GM18873 (cell line): ENCODE measurements around the gene CERS6.

Experiments used
- ATAC-seq: cut with Tn5 transposase; IDR thresholded peaks from one replicate; pipeline ENCODE4 v1.9.1; 2021; ENCODE audit warnings: mild to moderate bottlenecking, moderate library complexity, moderate number of reproducible peaks; ENCODE audit not compliant: unreplicated experiment, low FRiP score

The CERS6 gene

DNA sequence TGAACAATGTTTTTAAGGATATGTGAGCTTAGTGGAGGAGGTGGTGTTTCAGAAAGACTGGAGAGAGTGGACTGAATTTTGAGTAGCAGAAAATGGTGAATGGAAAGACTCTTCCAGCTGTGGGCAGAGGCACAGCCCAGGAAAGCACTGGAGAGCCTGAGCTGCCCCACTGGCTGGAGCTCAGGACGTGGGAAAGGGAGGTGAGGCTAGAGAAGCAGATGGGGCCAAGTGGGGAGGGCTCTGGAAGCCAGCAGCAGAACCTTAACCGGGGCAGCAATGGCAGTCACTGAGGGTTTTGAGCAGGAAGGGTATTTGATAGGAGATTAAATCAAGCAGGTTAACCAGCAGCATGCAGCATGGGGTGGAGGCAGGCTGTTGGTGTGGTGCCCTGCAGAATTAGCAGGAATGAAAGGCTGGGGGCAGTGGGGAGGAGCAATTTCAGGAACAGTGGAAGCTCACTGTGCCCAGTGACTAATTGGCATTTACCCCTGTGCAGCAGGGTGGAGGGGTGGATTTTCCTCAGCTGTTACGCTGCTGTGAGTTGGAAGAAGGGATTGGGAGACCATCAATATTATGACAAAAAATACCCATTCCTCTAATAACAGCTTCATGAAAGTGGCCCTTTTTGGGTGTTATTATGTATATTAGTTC, 136.2 kb downstream of the CERS6 start:
- no peak for ATAC-seq

GRCh38 chr2:168593713-168594112, 137.6 kb downstream of the CERS6 start:
- ATAC-seq, result no peak

GRCh38 chr2:168594778-168595177, 138.7 kb downstream of the CERS6 start:
- ATAC-seq, result peak; percentile 75

DNA sequence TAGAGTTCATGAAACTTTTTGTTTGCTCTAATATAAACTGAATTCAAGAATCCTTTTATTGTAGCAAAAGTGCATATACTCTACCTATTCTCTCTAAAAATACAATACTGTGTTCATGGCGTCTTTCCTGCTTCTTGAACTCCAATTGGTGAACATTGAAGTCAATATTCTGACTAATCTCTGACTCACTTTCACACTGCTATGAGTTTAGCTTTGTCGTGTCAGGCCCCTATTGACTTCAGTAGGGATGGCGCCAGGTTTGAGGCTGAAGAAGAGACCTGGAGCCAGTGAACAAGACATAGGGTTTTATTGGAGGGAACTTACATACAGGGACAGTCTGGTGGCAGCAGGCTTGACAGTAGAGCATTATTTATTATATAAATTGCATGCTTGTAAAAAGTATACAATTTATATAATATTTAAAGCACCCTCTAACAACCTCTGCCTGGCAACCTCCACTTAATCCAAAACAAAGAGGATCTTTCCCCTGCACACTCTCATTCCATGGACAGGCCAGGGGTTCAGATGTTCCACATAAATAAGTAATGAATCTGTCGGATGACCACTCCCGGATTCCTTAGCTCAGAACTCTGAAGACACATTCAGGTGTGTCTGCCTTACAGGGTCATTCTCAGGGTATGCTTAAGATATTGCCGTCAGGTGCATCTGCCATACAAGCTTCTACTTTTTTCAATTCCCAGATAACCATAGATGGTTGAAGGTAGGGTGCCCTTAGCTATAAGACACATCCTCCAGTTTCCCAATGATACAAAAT, 141.0 kb downstream of the CERS6 start:
- ATAC-seq, result no peak

- ATAC-seq, result no peak
Measured at GRCh38 chr2:168599738-168600137, 143.7 kb downstream of the CERS6 start.

DNA sequence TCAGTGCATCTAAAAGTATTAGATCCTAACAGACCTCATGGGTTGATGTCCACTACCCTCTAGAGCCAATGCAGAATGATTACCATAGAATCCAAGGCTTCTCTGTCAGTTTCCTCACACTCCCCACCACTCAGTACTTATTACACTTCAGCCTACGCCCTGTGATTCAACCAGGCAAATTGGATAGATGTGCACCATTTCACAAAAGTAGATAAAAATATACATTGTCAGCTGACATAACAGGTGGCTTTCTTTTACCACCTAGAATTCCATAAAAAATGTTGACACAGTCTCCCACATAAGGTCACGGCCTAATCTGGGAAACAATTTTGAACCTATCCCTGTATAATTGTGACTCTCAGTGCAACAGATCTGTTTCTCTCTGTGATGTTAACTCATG, 144.9 kb downstream of the CERS6 start:
- ATAC-seq, result no peak

DNA sequence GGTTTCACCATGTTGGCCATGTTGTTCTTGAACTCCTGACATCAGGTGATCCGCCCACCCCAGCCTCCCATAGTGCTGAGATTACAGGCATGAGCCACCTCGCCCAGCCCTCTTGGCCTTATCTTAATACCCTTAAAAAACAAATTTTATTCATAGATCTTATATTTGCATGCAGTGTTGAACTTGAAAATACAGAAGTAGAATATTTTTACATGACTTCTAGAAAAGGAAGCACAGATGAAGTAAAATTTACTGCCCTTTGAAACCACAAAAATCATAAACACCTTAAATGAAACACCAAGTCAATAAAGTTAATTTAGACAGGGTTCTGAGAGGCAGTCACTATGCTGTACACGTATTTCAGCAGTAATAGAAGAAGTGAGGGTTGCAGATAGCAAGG, 145.7 kb downstream of the CERS6 start:
- peak; percentile 77 for ATAC-seq

DNA sequence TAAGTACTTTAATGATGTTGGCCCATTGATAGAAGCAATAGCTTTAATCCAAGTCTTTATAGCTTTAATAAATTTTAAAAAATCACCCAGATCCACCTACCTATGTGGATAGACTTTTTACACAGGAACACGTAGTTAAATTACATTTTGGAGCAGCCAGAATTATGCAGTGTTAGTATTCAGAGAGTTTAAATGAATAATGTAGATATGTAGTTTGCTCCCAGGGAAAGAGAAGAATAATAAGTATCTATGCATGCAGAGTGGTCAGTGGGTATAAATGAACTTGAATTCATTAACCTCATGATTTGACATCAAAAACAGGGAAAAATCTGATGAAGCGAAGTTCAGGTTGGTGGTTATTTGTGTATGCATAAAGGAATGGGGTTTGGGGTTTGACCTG, 146.3 kb downstream of the CERS6 start:
- no peak for ATAC-seq

DNA sequence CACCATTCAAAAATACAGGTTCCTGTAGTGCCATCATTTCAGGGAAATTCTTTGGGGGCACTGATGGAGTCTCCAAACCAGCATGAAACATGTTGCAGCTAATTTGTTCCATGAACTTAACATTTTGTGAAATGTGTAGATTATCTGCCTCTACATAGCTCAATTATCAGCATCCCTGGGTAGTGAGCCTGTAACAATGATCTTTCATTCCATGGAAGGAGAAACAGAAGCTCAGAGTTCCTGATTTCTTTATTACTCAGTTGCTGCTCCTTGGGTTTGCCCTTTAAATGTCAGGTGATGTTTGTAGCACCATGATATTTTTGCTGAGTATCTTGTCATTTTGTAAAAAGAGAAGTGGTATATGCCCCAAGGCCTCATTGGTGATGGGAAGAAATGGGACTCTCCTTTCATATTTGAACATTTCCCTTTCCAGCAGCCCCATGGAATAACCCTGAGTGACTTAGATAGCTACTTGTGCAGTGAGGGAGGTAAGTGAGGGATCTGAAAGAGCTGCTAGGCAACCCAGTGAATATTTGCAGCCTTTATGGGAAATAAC, 146.9 kb downstream of the CERS6 start:
- ATAC-seq, result no peak

- ATAC-seq, result no peak
Measured at GRCh38 chr2:168603439-168603961, 147.4 kb downstream of the CERS6 start.

DNA sequence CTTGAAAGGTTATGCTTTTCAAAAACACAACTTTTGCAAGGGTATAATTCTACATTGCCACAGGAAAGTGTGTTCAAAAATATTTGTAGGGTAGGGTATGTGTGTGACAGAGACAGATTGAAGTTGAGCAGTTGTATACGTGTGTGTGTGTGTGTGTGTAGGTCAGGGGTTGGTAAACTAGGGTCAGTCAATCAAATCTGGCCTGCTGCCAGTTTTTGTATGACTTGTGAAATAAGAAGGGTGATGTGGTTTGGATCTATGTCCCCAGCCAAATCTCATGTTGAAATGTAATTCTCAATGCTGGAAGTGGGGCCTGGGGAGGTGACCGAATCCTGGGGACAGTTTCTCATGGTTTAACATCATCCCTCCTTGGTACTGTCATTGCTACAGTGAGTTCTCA, 148.2 kb downstream of the CERS6 start:
- no peak for ATAC-seq

- ATAC-seq, result no peak
Measured at GRCh38 chr2:168607992-168608391, 151.9 kb downstream of the CERS6 start.

DNA sequence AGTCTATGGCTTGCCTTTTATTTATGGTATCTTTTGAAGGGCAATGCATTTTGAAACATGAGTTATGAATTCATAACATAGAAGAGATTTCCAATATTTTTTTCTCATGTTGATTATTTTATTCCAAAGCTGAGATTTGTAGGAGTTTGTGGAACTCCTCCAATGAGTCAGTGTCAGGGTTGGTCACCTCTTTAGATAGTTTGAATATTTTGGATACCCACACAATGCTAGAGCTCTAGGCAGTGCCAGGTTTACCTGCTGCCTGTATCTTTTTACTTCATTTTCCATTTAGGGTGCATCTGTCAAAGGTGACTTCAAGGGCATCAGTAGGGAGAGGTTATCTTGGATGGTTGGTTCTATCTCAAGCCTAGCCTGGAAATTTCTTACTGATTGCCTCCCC, 152.7 kb downstream of the CERS6 start:
- no peak for ATAC-seq

- no peak for ATAC-seq
Measured at GRCh38 chr2:168611091-168611490, 155.0 kb downstream of the CERS6 start.

- ATAC-seq, result no peak
Measured at GRCh38 chr2:168611896-168612650, 156.0 kb downstream of the CERS6 start.

DNA sequence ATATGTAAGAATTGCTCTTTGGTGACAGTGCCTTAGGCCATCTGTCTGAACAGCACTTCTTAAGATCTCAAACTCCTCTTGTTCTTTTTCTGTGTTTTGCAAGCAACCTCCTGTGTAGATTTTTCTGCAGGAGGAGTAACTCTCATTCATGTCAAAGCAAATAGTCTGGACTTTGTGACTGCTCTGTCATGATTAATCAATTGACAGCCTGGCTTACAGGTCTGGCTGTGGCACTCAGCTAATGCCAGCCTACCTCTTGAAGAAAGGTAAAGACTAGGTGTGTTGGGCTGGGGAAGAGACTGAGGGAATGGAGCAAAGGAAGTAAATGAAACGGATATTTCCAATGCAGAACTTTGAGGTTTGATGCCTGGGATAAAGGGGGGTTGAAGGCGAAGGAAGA, 156.6 kb downstream of the CERS6 start:
- ATAC-seq, result no peak

GRCh38 chr2:168613551-168613950, 157.5 kb downstream of the CERS6 start:
- ATAC-seq, result no peak

GRCh38 chr2:168614172-168615018, 158.3 kb downstream of the CERS6 start:
- ATAC-seq, result no peak

DNA sequence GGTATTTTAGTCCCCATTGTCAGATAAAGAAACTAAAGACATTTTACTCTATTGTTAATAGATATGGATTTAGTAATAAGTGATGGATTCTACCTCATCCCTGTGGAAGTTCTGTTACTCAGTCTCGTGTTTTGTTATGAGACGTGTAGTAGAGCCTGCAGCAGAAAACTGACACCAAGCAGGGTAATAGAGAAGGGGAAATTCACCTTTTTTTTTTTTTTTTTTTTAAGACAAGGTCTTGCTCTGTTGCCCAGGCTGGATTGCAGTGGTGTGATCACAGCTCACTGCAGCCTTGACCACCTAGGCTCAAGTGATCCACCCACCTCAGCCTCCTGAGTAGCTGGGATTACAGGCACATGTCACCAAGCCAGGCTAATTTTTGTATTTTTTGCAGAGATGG, 164.5 kb downstream of the CERS6 start:
- no peak for ATAC-seq

GRCh38 chr2:168622559-168622958, 166.5 kb downstream of the CERS6 start:
- peak; percentile 76 for ATAC-seq
